WTC11 (cell line): ENCODE results near the gene ANTXRL. TPM values are rescaled to one million over a fixed set of nuclear protein-coding genes. Genes with fewer than 3 reads are reported as not detected.

ENCODE experiments used
- ATAC-seq: fragments of 200-7000 bp; cut with Tn5 transposase; 2 replicates; pipeline ENCODE4 v1.10.0; 2021; ENCODE audit warnings: mild to moderate bottlenecking, moderate library complexity
- Bru-seq: library from RNA; stranded (reverse); fragments of 400-500 nt; gene quantifications from one replicate; lab custom pipeline; 2021; lab: Mats Ljungman, UMichigan
- CTCF ChIA-PET: fragments of 300-600 bp; sonication (Branson Sonifier 250); formaldehyde crosslinking; loops from one replicate; lab custom pipeline; 2021; ENCODE audit warnings: antibody characterized with exemption; lab: Charles Lee
- POLR2A ChIA-PET: fragments of 350-600 bp; sonication (Branson Sonifier 250); formaldehyde crosslinking; loops from one replicate; lab custom pipeline; 2021; ENCODE audit warnings: antibody characterized with exemption; lab: Charles Lee
- DNase-seq: peaks from one replicate; pipeline ENCODE4 v3.0.0; 2021; ENCODE audit warnings: low spot score
- H3K27ac Mint-ChIP-seq: 2 replicates; pipeline ENCODE4 v1.8.0; 2021; ENCODE audit warnings: mixed read lengths
- H3K27me3 Mint-ChIP-seq: 2 replicates; pipeline ENCODE4 v1.8.0; 2021; ENCODE audit warnings: low read depth, mild to moderate bottlenecking, moderate library complexity, mixed read lengths
- H3K36me3 Mint-ChIP-seq: 2 replicates; pipeline ENCODE4 v1.8.0; 2021; ENCODE audit warnings: mixed read lengths
- H3K4me1 Mint-ChIP-seq: 2 replicates; pipeline ENCODE4 v1.8.0; 2022; ENCODE audit warnings: mixed read lengths
- H3K4me3 Mint-ChIP-seq: 2 replicates; pipeline ENCODE4 v1.8.0; 2021; ENCODE audit warnings: mild to moderate bottlenecking, moderate library complexity, mixed read lengths
- H3K9me3 Mint-ChIP-seq: 2 replicates; pipeline ENCODE4 v1.8.0; 2021; ENCODE audit warnings: mixed read lengths
- AR ChIP-seq: fragments of 250-450 bp; sonication (Bioruptor Pico); IDR thresholded peaks from 2 replicates; pipeline ENCODE4 v1.9.0; 2021; ENCODE audit warnings: mild to moderate bottlenecking
- CBFB ChIP-seq: sonication (generic); formaldehyde crosslinking; IDR thresholded peaks from 2 replicates; pipeline ENCODE4 v1.8.1; 2022; ENCODE audit warnings: mild to moderate bottlenecking, low read depth, missing genetic modification reagents
- CREB1 ChIP-seq: sonication (generic); formaldehyde crosslinking; IDR thresholded peaks from 2 replicates; pipeline ENCODE4 v1.8.0; 2023; ENCODE audit warnings: mild to moderate bottlenecking, missing genetic modification reagents
- GABPB1 ChIP-seq: sonication (generic); formaldehyde crosslinking; IDR thresholded peaks from 2 replicates; pipeline ENCODE4 v1.8.1; 2023; ENCODE audit warnings: mild to moderate bottlenecking, missing genetic modification reagents
- IRF2 ChIP-seq: sonication (generic); formaldehyde crosslinking; IDR thresholded peaks from 2 replicates; pipeline ENCODE4 v1.8.0; 2022; ENCODE audit warnings: low read depth, missing genetic modification reagents, borderline replicate concordance
- KAT7 ChIP-seq: sonication (generic); formaldehyde crosslinking; IDR thresholded peaks from 2 replicates; pipeline ENCODE4 v1.8.1; 2023; ENCODE audit warnings: missing genetic modification reagents, mild to moderate bottlenecking, borderline replicate concordance
- MYBL2 ChIP-seq: sonication (generic); formaldehyde crosslinking; IDR thresholded peaks from 2 replicates; pipeline ENCODE4 v1.8.1; 2023; ENCODE audit warnings: mild to moderate bottlenecking, moderate library complexity, missing genetic modification reagents
- PRDM15 ChIP-seq: sonication (generic); formaldehyde crosslinking; IDR thresholded peaks from 2 replicates; pipeline ENCODE4 v1.8.0; 2022; ENCODE audit warnings: missing genetic modification reagents
- RORB ChIP-seq: fragments of 250-450 bp; sonication (Bioruptor Pico); IDR thresholded peaks from 2 replicates; pipeline ENCODE4 v1.9.0; 2021; ENCODE audit warnings: mild to moderate bottlenecking
- ZNF138 ChIP-seq: sonication (generic); formaldehyde crosslinking; conservative IDR thresholded peaks from 2 replicates; pipeline ENCODE4 v1.8.1; 2022; ENCODE audit warnings: mild to moderate bottlenecking, moderate library complexity, missing genetic modification reagents
- ZNF416 ChIP-seq: fragments of 250-450 bp; sonication (Bioruptor Pico); IDR thresholded peaks from 2 replicates; pipeline ENCODE4 v1.9.0; 2021; ENCODE audit warnings: mild to moderate bottlenecking, inconsistent platforms
- long read RNA-seq, 3 experiments: library from RNA in 1 of 3; library from capped mRNA in 1 of 3; library from polyadenylated mRNA in 1 of 3; unstranded in 2 of 3; stranded (forward) in 1 of 3; transcript quantifications; one replicate each; pipeline ENCODE4 v2.0.0, GENCODE V29; 2021
- total RNA-seq: library from RNA; stranded (reverse); gene quantifications from 3 replicates; pipeline ENCODE4 v1.2.3, GENCODE V29; 2021
- TF ChIP-seq, protein P1 (sequence below): sonication (generic); formaldehyde crosslinking; IDR thresholded peaks from 2 replicates; pipeline ENCODE4 v1.8.1; 2022; ENCODE audit warnings: mild to moderate bottlenecking, moderate library complexity, missing genetic modification reagents
- TF ChIP-seq, protein P2 (sequence below): sonication (generic); formaldehyde crosslinking; IDR thresholded peaks from 2 replicates; pipeline ENCODE4 v1.8.0; 2022; ENCODE audit warnings: mild to moderate bottlenecking, missing genetic modification reagents
- TF ChIP-seq, protein P3 (sequence below): sonication (generic); formaldehyde crosslinking; IDR thresholded peaks from 2 replicates; pipeline ENCODE4 v1.8.1; 2023; ENCODE audit warnings: mild to moderate bottlenecking, missing genetic modification reagents
- TF ChIP-seq, protein P4 (sequence below): fragments of 250-450 bp; sonication (Bioruptor Pico); IDR thresholded peaks from 2 replicates; pipeline ENCODE4 v1.9.0; 2021; ENCODE audit warnings: mild to moderate bottlenecking

ANTXRL gene
- total RNA-seq = not detected in 3 replicates
- Bru-seq, nascent RNA = not detected
- long read RNA-seq, experiment 1 = 0 reads
- long read RNA-seq, experiment 2 = 0 reads
- long read RNA-seq, experiment 3 = 0 reads

DNA sequence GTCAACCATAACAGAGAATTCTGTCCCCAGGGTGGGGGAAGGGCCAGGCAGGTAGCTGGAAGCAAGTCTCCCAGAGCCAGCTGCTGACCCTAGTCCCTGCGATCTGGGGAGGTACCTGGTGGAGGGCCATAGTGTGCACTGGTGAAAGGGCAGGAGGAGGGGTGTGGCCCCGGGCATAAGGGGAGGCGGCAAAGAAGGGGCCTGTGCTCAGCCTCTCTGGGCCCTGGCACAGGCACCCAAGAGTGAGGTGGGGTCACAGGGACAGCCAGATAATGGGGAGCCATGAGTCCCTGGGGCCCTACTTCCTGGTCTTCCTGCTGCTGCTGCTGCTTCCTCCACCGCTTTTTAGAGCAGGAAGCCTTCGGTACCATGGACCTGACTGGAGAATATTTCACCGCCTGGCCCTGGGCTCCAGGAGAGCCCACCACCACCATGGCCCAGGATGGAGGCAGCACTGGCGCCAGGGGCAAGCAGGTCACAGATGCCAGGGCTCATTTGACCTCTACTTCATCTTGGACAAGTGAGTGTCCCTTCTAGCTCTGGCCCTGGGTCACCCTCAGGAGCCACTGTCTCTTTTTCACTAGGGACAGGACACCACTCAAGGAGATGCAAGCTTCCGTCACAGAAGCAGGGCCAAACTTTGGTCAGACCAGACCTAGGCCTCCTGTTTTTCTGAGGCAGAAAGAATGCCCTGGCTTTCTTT, at the start of gene ANTXRL:
ANTXRL (plus strand) TSS at position 7 of the 703 bp plus-strand sequence; CDS start at position 273, 266 bp downstream.
- ChIA-PET CTCF (no interaction called here), POLR2A (no interaction called here)
- Mint-ChIP-seq H3K27ac (no peak within 1 kb of the TSS), H3K4me3 (no peak within 1 kb of the TSS), H3K9me3 (no peaks in the 10 kb centered on the region), H3K36me3 (no peaks in the 10 kb centered on the region), H3K4me1 (peaks cover 33% of the 10 kb centered on the region), H3K27me3 (peaks cover 36% of the 10 kb centered on the region)
- no peak for ATAC-seq
- TF ChIP-seq ZNF138 (no peak), MYBL2 (no peak)
- no peak for DNase-seq

- POLR2A ChIA-PET = no interaction called here
- peaks cover 5% of the 10 kb centered on the region for H3K9me3 Mint-ChIP-seq
- no peak for TF ChIP-seq PRDM15 (CRISPR knock-in tag)
- TF ChIP-seq ZNF416 = no peak
- TF ChIP-seq CBFB (CRISPR knock-in tag) = no peak
- TF ChIP-seq GABPB1 (CRISPR knock-in tag) = no peak
- TF ChIP-seq KAT7 = no peak
- TF ChIP-seq CREB1 (CRISPR knock-in tag) = no peak
- no peak for TF ChIP-seq IRF2
- TF ChIP-seq, protein P1, sequence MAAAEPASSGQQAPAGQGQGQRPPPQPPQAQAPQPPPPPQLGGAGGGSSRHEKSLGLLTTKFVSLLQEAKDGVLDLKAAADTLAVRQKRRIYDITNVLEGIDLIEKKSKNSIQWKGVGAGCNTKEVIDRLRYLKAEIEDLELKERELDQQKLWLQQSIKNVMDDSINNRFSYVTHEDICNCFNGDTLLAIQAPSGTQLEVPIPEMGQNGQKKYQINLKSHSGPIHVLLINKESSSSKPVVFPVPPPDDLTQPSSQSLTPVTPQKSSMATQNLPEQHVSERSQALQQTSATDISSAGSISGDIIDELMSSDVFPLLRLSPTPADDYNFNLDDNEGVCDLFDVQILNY (CRISPR knock-in tag) = no peak
- TF ChIP-seq, all 79 proteins: peak for 0
- DNase-seq (no peak), ATAC-seq (no peak)
- CTCF ChIA-PET = interaction anchor here (1.1 to 2.0 kb wide), 2 partner anchors 9 kb away, joined by 3 to 8 read pairs; no protein-coding TSS in a partner anchor
- H3K36me3 Mint-ChIP-seq = no peaks in the 10 kb centered on the region
- H3K4me1 Mint-ChIP-seq = no peaks in the 10 kb centered on the region
- no peak overlapping the region for H3K4me3 Mint-ChIP-seq
- no peak overlapping the region for H3K27ac Mint-ChIP-seq
- no peaks in the 10 kb centered on the region for H3K27me3 Mint-ChIP-seq
These were observed 48.8 kb upstream of the ANTXRL start for GRCh38 chr10:46237815-46238510.

GRCh38 chr10:46239247-46239646, 47.5 kb upstream of the ANTXRL start:
- H3K9me3 Mint-ChIP-seq = peaks cover 5% of the 10 kb centered on the region
- TF ChIP-seq, protein P2, sequence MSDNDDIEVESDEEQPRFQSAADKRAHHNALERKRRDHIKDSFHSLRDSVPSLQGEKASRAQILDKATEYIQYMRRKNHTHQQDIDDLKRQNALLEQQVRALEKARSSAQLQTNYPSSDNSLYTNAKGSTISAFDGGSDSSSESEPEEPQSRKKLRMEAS (CRISPR knock-in tag) = no peak
- DNase-seq (no peak), ATAC-seq (no peak)
- POLR2A ChIA-PET = no interaction called here
- H3K27ac Mint-ChIP-seq = no peak overlapping the region
- H3K4me3 Mint-ChIP-seq = no peak overlapping the region
- H3K4me1 Mint-ChIP-seq = no peaks in the 10 kb centered on the region
- no peaks in the 10 kb centered on the region; the same call in 1 of the 2 replicates for H3K27me3 Mint-ChIP-seq
- H3K36me3 Mint-ChIP-seq = no peaks in the 10 kb centered on the region
- CTCF ChIA-PET = interaction anchor here (2.0 kb wide), 1 partner anchor 10 kb away, joined by 8 read pairs; no protein-coding TSS in a partner anchor

DNA sequence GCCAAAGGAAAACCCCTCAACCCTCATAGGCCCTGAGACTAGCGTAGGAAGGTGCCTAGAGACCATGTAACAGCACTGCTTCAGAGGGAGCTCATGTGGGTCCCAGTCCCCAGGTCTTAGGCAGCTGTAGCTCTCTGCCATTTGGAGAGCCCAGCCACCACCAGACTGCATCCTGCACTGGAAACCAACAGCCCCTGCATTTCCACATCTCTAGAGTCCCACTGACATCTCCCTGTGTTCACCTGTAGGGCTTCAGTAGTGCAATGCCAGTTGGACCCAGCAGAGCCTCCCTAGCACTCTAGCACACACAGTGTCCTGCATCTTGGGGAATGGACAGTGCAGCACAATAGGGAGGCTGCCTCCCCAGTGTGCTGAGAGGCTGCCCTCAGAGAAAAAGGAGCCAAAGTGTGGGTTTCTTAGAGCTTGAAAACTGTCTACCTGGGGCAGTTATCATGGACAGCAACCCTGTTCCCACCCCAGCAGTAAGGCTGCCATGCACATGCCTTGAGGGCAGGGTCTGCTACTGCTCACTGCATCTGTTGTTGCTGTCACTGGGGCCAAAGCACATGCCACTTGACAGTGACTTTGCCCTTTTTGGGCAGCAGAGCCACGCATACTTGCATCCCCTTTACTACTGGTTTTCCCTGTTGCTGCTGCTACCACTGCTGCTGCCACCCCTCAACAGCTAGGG, 46.7 kb upstream of the ANTXRL start:
- no peak for DNase-seq
- H3K4me3 Mint-ChIP-seq = no peak overlapping the region
- CTCF ChIA-PET = interaction anchor here (2.0 kb wide), 1 partner anchor 11 kb away, joined by 8 read pairs; no protein-coding TSS in a partner anchor
- no peaks in the 10 kb centered on the region for H3K4me1 Mint-ChIP-seq
- POLR2A ChIA-PET = no interaction called here
- no peaks in the 10 kb centered on the region for H3K36me3 Mint-ChIP-seq
- no peak for ATAC-seq
- H3K27me3 Mint-ChIP-seq = no peaks in the 10 kb centered on the region; the same call in 1 of the 2 replicates
- H3K27ac Mint-ChIP-seq = no peak overlapping the region
- H3K9me3 Mint-ChIP-seq = peaks cover 5% of the 10 kb centered on the region
- TF ChIP-seq AR (CRISPR knock-in tag) (no peak), RORB (no peak), IRF2 (no peak), ZNF138 (no peak)
- TF ChIP-seq, protein P3, sequence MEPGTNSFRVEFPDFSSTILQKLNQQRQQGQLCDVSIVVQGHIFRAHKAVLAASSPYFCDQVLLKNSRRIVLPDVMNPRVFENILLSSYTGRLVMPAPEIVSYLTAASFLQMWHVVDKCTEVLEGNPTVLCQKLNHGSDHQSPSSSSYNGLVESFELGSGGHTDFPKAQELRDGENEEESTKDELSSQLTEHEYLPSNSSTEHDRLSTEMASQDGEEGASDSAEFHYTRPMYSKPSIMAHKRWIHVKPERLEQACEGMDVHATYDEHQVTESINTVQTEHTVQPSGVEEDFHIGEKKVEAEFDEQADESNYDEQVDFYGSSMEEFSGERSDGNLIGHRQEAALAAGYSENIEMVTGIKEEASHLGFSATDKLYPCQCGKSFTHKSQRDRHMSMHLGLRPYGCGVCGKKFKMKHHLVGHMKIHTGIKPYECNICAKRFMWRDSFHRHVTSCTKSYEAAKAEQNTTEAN = no peak
- TF ChIP-seq, protein P4, sequence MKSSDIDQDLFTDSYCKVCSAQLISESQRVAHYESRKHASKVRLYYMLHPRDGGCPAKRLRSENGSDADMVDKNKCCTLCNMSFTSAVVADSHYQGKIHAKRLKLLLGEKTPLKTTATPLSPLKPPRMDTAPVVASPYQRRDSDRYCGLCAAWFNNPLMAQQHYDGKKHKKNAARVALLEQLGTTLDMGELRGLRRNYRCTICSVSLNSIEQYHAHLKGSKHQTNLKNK (CRISPR knock-in tag) = no peak
